ENCODE results near the gene ANKRD37. TPM values are rescaled to one million over a fixed set of nuclear protein-coding genes. Genes with fewer than 3 reads are reported as not detected.

ANKRD37 gene
- total and polyA plus RNA-seq, 4 donors, result 1.2 to 7.9 (median 3.4) TPM

DNA sequence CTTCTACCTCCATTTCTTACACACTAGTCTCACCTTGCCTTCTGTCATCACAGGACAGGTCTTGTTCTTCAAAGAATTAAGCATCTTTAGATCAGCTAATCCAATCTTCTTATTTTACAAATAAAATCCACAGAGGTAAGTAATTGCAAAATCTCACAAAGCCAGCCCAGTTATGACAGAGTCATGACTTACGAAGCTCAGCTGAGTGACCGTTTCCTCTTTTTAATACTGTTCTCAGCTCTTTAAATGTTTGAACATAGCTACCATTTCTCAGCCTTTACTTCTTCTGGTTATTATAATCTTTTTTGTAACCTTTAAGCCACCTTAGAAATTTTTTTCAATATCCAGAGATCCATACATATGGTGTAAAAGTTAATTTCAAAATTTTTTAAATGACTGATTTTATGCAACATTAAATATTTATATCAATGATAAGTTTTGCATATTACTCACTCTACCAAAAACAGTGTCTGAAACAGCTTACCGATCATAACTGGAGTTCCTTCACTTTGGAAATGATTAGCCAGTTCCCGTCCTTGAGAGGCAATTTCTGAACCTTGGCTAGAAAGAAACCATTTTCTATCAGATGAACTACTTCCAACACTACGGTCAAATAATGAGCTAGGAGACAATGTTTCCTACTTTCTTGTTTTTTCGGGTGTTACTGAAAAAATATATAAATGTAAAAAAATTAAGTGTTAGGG is 8.8 kb downstream of the ANKRD37 start:
- Histone ChIP-seq H3K4me1 (ENCODE audit: control insufficient read depth in 4 of 4, insufficient read depth in 4 of 4, low read length in 3 of 4) (no peaks in the 10 kb centered on the region), H3K4me3 (ENCODE audit: low read depth in 1 of 3, low read length in 3 of 3) (no peak overlapping the region), H3K27me3 (ENCODE audit: control insufficient read depth in 4 of 4, insufficient read depth in 4 of 4, low read length in 3 of 4) (no peaks in the 10 kb centered on the region), H3K9ac (ENCODE audit: low read depth in 1 of 2, low read length in 2 of 2) (no peak overlapping the region), H3K9me3 (ENCODE audit: control insufficient read depth in 4 of 4, low read length in 3 of 4) (peaks cover 0 to 2% (median 0%) of the 10 kb centered on the region in 4 donors), H3K36me3 (ENCODE audit: control insufficient read depth in 4 of 4, insufficient read depth in 3 of 4, low read depth in 1 of 4, low read length in 3 of 4) (peaks cover 0 to 36% (median 26%) of the 10 kb centered on the region in 4 donors), H3K27ac (ENCODE audit: low read depth in 1 of 2, low read length in 2 of 2) (no peak overlapping the region)
- TF ChIP-seq EGR1 (IDR thresholded peaks at IDR 0.05; ENCODE audit: low read depth in 2 of 2) (no peak), FOXA2 (IDR thresholded peaks at IDR 0.05) (no peak), YY1 (IDR thresholded peaks at IDR 0.05) (no peak), HNF4A (conservative IDR thresholded peaks at IDR 0.05) (no peak), FOXA1 (IDR thresholded peaks at IDR 0.05) (no peak), RXRA (IDR thresholded peaks at IDR 0.05) (no peak), NR2F2 (IDR thresholded peaks at IDR 0.05) (no peak), SP1 (IDR thresholded peaks at IDR 0.05) (no peak)
- TF ChIP-seq, protein P1, sequence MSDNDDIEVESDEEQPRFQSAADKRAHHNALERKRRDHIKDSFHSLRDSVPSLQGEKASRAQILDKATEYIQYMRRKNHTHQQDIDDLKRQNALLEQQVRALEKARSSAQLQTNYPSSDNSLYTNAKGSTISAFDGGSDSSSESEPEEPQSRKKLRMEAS (IDR thresholded peaks at IDR 0.05), result no peak
- DNase-seq (ENCODE audit: low spot score), result no peak
- WGBS, result 91% methylated on average over 6 of the region's 6 CpGs

GRCh38 chr4:185408432-185408831 is 11.8 kb downstream of the ANKRD37 start:
- Histone ChIP-seq H3K27ac (ENCODE audit: low read depth in 1 of 2, low read length in 2 of 2) (no peak overlapping the region), H3K9ac (ENCODE audit: low read depth in 1 of 2, low read length in 2 of 2) (no peak overlapping the region), H3K36me3 (ENCODE audit: control insufficient read depth in 4 of 4, insufficient read depth in 3 of 4, low read depth in 1 of 4, low read length in 3 of 4) (peaks cover 0 to 32% (median 23%) of the 10 kb centered on the region in 4 donors), H3K9me3 (ENCODE audit: control insufficient read depth in 4 of 4, low read length in 3 of 4) (peaks cover 0 to 2% (median 0%) of the 10 kb centered on the region in 4 donors), H3K4me3 (ENCODE audit: low read depth in 1 of 3, low read length in 3 of 3) (no peak overlapping the region), H3K27me3 (ENCODE audit: control insufficient read depth in 4 of 4, insufficient read depth in 4 of 4, low read length in 3 of 4) (no peaks in the 10 kb centered on the region), H3K4me1 (ENCODE audit: control insufficient read depth in 4 of 4, insufficient read depth in 4 of 4, low read length in 3 of 4) (no peaks in the 10 kb centered on the region)
- TF ChIP-seq, protein P2, sequence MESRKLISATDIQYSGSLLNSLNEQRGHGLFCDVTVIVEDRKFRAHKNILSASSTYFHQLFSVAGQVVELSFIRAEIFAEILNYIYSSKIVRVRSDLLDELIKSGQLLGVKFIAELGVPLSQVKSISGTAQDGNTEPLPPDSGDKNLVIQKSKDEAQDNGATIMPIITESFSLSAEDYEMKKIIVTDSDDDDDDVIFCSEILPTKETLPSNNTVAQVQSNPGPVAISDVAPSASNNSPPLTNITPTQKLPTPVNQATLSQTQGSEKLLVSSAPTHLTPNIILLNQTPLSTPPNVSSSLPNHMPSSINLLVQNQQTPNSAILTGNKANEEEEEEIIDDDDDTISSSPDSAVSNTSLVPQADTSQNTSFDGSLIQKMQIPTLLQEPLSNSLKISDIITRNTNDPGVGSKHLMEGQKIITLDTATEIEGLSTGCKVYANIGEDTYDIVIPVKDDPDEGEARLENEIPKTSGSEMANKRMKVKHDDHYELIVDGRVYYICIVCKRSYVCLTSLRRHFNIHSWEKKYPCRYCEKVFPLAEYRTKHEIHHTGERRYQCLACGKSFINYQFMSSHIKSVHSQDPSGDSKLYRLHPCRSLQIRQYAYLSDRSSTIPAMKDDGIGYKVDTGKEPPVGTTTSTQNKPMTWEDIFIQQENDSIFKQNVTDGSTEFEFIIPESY (IDR thresholded peaks at IDR 0.05), result no peak
- TF ChIP-seq SP1 (IDR thresholded peaks at IDR 0.05) (no peak), NR2F2 (IDR thresholded peaks at IDR 0.05) (no peak), HNF4G (IDR thresholded peaks at IDR 0.05) (no peak), YY1 (IDR thresholded peaks at IDR 0.05) (no peak), TAF1 (conservative IDR thresholded peaks at IDR 0.05) (no peak)
- TF ChIP-seq, protein P3, sequence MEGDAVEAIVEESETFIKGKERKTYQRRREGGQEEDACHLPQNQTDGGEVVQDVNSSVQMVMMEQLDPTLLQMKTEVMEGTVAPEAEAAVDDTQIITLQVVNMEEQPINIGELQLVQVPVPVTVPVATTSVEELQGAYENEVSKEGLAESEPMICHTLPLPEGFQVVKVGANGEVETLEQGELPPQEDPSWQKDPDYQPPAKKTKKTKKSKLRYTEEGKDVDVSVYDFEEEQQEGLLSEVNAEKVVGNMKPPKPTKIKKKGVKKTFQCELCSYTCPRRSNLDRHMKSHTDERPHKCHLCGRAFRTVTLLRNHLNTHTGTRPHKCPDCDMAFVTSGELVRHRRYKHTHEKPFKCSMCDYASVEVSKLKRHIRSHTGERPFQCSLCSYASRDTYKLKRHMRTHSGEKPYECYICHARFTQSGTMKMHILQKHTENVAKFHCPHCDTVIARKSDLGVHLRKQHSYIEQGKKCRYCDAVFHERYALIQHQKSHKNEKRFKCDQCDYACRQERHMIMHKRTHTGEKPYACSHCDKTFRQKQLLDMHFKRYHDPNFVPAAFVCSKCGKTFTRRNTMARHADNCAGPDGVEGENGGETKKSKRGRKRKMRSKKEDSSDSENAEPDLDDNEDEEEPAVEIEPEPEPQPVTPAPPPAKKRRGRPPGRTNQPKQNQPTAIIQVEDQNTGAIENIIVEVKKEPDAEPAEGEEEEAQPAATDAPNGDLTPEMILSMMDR (IDR thresholded peaks at IDR 0.05; ENCODE audit: low read depth, low read length, missing input control), result no peak
- WGBS, result 97% methylated on average over 2 of the region's 2 CpGs
- DNase-seq (ENCODE audit: low spot score), result no peak

GRCh38 chr4:185411849-185412248 is 15.2 kb downstream of the ANKRD37 start:
- no peak overlapping the region for H3K4me3 ChIP-seq (ENCODE audit: low read depth in 1 of 3, low read length in 3 of 3)
- peaks cover 0 to 2% (median 0%) of the 10 kb centered on the region in 4 donors for H3K9me3 ChIP-seq (ENCODE audit: control insufficient read depth in 4 of 4, low read length in 3 of 4)
- H3K4me1 ChIP-seq (ENCODE audit: control insufficient read depth in 4 of 4, insufficient read depth in 4 of 4, low read length in 3 of 4), result no peaks in the 10 kb centered on the region
- H3K27me3 ChIP-seq (ENCODE audit: control insufficient read depth in 4 of 4, insufficient read depth in 4 of 4, low read length in 3 of 4), result no peaks in the 10 kb centered on the region
- peaks cover 1 to 32% (median 28%) of the 10 kb centered on the region in 4 donors for H3K36me3 ChIP-seq (ENCODE audit: control insufficient read depth in 4 of 4, insufficient read depth in 3 of 4, low read depth in 1 of 4, low read length in 3 of 4)
- no peak for DNase-seq (ENCODE audit: low spot score)
- H3K9ac ChIP-seq (ENCODE audit: low read depth in 1 of 2, low read length in 2 of 2), result no peak overlapping the region
- 83% methylated on average over 5 of the region's 5 CpGs for WGBS
- no peak overlapping the region for H3K27ac ChIP-seq (ENCODE audit: low read depth in 1 of 2, low read length in 2 of 2)
- TF ChIP-seq NR2F2 (IDR thresholded peaks at IDR 0.05) (no peak), FOXA2 (IDR thresholded peaks at IDR 0.05) (no peak), EGR1 (IDR thresholded peaks at IDR 0.05; ENCODE audit: low read depth in 2 of 2) (no peak), RXRA (IDR thresholded peaks at IDR 0.05) (no peak), HNF4A (conservative IDR thresholded peaks at IDR 0.05) (no peak), GABPA (IDR thresholded peaks at IDR 0.05 in 1 of 2, conservative IDR thresholded peaks at IDR 0.05 in 1 of 2) (no peak), JUND (IDR thresholded peaks at IDR 0.05) (no peak), YY1 (IDR thresholded peaks at IDR 0.05) (no peak), RAD21 (IDR thresholded peaks at IDR 0.05) (no peak), HNF4G (IDR thresholded peaks at IDR 0.05) (no peak)
- TF ChIP-seq, protein P4, sequence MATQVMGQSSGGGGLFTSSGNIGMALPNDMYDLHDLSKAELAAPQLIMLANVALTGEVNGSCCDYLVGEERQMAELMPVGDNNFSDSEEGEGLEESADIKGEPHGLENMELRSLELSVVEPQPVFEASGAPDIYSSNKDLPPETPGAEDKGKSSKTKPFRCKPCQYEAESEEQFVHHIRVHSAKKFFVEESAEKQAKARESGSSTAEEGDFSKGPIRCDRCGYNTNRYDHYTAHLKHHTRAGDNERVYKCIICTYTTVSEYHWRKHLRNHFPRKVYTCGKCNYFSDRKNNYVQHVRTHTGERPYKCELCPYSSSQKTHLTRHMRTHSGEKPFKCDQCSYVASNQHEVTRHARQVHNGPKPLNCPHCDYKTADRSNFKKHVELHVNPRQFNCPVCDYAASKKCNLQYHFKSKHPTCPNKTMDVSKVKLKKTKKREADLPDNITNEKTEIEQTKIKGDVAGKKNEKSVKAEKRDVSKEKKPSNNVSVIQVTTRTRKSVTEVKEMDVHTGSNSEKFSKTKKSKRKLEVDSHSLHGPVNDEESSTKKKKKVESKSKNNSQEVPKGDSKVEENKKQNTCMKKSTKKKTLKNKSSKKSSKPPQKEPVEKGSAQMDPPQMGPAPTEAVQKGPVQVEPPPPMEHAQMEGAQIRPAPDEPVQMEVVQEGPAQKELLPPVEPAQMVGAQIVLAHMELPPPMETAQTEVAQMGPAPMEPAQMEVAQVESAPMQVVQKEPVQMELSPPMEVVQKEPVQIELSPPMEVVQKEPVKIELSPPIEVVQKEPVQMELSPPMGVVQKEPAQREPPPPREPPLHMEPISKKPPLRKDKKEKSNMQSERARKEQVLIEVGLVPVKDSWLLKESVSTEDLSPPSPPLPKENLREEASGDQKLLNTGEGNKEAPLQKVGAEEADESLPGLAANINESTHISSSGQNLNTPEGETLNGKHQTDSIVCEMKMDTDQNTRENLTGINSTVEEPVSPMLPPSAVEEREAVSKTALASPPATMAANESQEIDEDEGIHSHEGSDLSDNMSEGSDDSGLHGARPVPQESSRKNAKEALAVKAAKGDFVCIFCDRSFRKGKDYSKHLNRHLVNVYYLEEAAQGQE (IDR thresholded peaks at IDR 0.05), result no peak
- TF ChIP-seq, protein P2 (IDR thresholded peaks at IDR 0.05), result no peak
